HCT116 (cell line): ENCODE measurements around the gene AQP12B.

ENCODE experiments used
- EZH2 ChIP-seq: fragments of 200-600 bp; sonication (generic); IDR thresholded peaks from 2 replicates; pipeline ENCODE4 v1.6.1; 2017; ENCODE audit warnings: antibody characterized with exemption, mixed run types
- EZH2phosphoT487 ChIP-seq: fragments of 200-600 bp; IDR thresholded peaks from 2 replicates; pipeline ENCODE4 v1.6.1; 2018; ENCODE audit warnings: antibody characterized with exemption, borderline replicate concordance
- POLR2A ChIP-seq: IDR thresholded peaks from 2 replicates; pipeline ENCODE4 v1.7.0; 2011; ENCODE audit warnings: borderline replicate concordance; ENCODE audit not compliant: insufficient read depth, insufficient read length; ENCODE audit errors: extremely low read depth
- POLR2AphosphoS5 ChIP-seq: IDR thresholded peaks from 2 replicates; pipeline ENCODE4 v1.6.1; 2011; ENCODE audit warnings: mild to moderate bottlenecking, low read depth, low read length, moderate library complexity
- SP1 ChIP-seq: IDR thresholded peaks from 2 replicates; pipeline ENCODE4 v1.6.1; 2012; ENCODE audit warnings: low read depth
- TCF7L2 ChIP-seq: IDR thresholded peaks from 2 replicates; pipeline ENCODE4 v1.7.0; 2011; ENCODE audit warnings: borderline replicate concordance, inconsistent platforms; ENCODE audit not compliant: insufficient read depth, insufficient read length; ENCODE audit errors: extremely low read depth
- ZNF274 ChIP-seq: fragments of 200-500 bp; sonication (Bioruptor generic); IDR thresholded peaks from 2 replicates; pipeline ENCODE4 v1.6.1; 2014; ENCODE audit warnings: mild to moderate bottlenecking, low read depth, low read length, inconsistent platforms
- TF ChIP-seq, protein P1 (sequence below), 3 experiments: fragments of 200-600 bp in 1 of 3; sonication (generic) in 1 of 3; IDR thresholded peaks in 2 of 3; conservative IDR thresholded peaks in 1 of 3; 2 replicates each; pipeline ENCODE4 v1.5.1; 2012 to 2017; ENCODE audit warnings: low read depth in 2 of 3, low read length in 2 of 3, antibody characterized with exemption in 1 of 3, borderline replicate concordance in 1 of 3, control low read depth in 1 of 3, mild to moderate bottlenecking in 1 of 3, mixed read lengths in 1 of 3, mixed run types in 1 of 3, moderate library complexity in 1 of 3; ENCODE audit not compliant: insufficient read depth in 1 of 3
- TF ChIP-seq, protein P2 (sequence below): IDR thresholded peaks from 2 replicates; pipeline ENCODE4 v1.6.1; 2012

DNA sequence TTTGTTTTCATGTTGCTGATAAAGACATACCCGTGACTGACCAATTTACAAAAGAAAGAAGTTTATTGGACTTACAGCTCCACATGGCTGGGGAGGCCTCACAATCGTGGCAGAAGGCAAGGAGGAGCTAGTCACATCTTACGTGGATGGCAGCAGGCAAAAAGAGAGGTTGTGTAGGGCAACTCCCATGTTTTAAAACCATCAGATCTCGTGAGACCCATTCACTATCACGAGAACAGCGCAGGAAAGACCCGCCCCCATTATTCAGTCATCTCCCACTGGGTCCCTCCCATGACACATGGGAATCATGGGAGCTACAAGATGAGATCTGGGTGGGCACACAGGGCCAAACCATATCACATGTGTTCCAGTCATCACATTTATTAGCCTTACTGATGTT lies 25.8 kb upstream of the AQP12B start:
- TF ChIP-seq, protein P1, sequence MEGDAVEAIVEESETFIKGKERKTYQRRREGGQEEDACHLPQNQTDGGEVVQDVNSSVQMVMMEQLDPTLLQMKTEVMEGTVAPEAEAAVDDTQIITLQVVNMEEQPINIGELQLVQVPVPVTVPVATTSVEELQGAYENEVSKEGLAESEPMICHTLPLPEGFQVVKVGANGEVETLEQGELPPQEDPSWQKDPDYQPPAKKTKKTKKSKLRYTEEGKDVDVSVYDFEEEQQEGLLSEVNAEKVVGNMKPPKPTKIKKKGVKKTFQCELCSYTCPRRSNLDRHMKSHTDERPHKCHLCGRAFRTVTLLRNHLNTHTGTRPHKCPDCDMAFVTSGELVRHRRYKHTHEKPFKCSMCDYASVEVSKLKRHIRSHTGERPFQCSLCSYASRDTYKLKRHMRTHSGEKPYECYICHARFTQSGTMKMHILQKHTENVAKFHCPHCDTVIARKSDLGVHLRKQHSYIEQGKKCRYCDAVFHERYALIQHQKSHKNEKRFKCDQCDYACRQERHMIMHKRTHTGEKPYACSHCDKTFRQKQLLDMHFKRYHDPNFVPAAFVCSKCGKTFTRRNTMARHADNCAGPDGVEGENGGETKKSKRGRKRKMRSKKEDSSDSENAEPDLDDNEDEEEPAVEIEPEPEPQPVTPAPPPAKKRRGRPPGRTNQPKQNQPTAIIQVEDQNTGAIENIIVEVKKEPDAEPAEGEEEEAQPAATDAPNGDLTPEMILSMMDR (IDR thresholded peaks at IDR 0.05 in 2 of 3, conservative IDR thresholded peaks at IDR 0.05 in 1 of 3; ENCODE audit: borderline replicate concordance in 1 of 3, insufficient read depth in 1 of 3, low read depth in 2 of 3, low read length in 2 of 3) = no peak
- no peak for TF ChIP-seq SP1
- no peak for TF ChIP-seq POLR2AphosphoS5
- no peak for TF ChIP-seq EZH2phosphoT487
- TF ChIP-seq POLR2A = no peak
- no peak for TF ChIP-seq ZNF274
- no peak for TF ChIP-seq EZH2
- TF ChIP-seq, protein P2, sequence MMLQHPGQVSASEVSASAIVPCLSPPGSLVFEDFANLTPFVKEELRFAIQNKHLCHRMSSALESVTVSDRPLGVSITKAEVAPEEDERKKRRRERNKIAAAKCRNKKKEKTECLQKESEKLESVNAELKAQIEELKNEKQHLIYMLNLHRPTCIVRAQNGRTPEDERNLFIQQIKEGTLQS = no peak
- TF ChIP-seq TCF7L2 = no peak
